Hepatocyte (in vitro differentiated cells): ENCODE data around the gene METRNL. TPM values are rescaled to one million over a fixed set of nuclear protein-coding genes. Genes with fewer than 3 reads are reported as not detected.
A peak's percentile ranks its signal among the peaks of the same experiment; 100 is the strongest.
"Not testable (repeated sequence)": the region's sequence is repeated elsewhere in the genome, so short reads cannot be mapped to it uniquely, and the experiment has no call there.

Source experiments
- DNase-seq: peaks from one replicate; pipeline ENCODE4 v3.0.0-alpha.2; 2016; ENCODE audit warnings: low spot score
- H2AFZ ChIP-seq: fragments of 200-600 bp; sonication (generic); 2 replicates; pipeline ENCODE4 v1.6.0; 2016; ENCODE audit warnings: antibody characterized with exemption, mild to moderate bottlenecking
- H3K27ac ChIP-seq: fragments of 200-600 bp; sonication (generic); 2 replicates; pipeline ENCODE4 v1.5.1; 2016; ENCODE audit warnings: mild to moderate bottlenecking
- H3K27me3 ChIP-seq: fragments of 200-600 bp; sonication (generic); 2 replicates; pipeline ENCODE4 v1.6.1; 2016
- H3K36me3 ChIP-seq: fragments of 200-600 bp; sonication (generic); replicated peaks from 2 replicates; pipeline ENCODE4 v1.5.1; 2016; ENCODE audit warnings: low read depth; ENCODE audit not compliant: insufficient read depth
- H3K4me1 ChIP-seq: fragments of 200-600 bp; sonication (generic); 2 replicates; pipeline ENCODE4 v1.5.1; 2016; ENCODE audit warnings: mild to moderate bottlenecking, moderate library complexity; ENCODE audit not compliant: insufficient read depth
- H3K4me2 ChIP-seq: fragments of 200-600 bp; sonication (generic); 2 replicates; pipeline ENCODE4 v1.6.0; 2016
- H3K4me3 ChIP-seq: fragments of 200-600 bp; sonication (generic); 2 replicates; pipeline ENCODE4 v1.5.1; 2016; ENCODE audit warnings: mild to moderate bottlenecking
- H3K79me2 ChIP-seq: fragments of 200-600 bp; sonication (generic); 2 replicates; pipeline ENCODE4 v1.6.0; 2017; ENCODE audit warnings: mild to moderate bottlenecking
- H3K9me2 ChIP-seq: fragments of 200-600 bp; sonication (generic); replicated peaks from 2 replicates; pipeline ENCODE4 v1.6.0; 2017; ENCODE audit warnings: mild to moderate bottlenecking; ENCODE audit not compliant: insufficient read depth
- H3K9me3 ChIP-seq: fragments of 200-600 bp; sonication (generic); 2 replicates; pipeline ENCODE4 v1.5.1; 2016; ENCODE audit warnings: low read depth, mild to moderate bottlenecking
- H4K20me1 ChIP-seq: fragments of 200-600 bp; sonication (generic); 2 replicates; pipeline ENCODE4 v1.6.0; 2016; ENCODE audit warnings: mild to moderate bottlenecking; ENCODE audit not compliant: insufficient read depth, poor library complexity, severe bottlenecking
- CTCF ChIP-seq: fragments of 200-600 bp; sonication (generic); IDR thresholded peaks from 2 replicates; pipeline ENCODE4 v1.5.1; 2016; ENCODE audit warnings: antibody characterized with exemption, mild to moderate bottlenecking; ENCODE audit not compliant: poor library complexity
- EZH2 ChIP-seq: fragments of 200-600 bp; sonication (generic); IDR thresholded peaks from 2 replicates; pipeline ENCODE4 v1.6.1; 2016; ENCODE audit warnings: antibody characterized with exemption, mild to moderate bottlenecking, borderline replicate concordance
- EZH2phosphoT487 ChIP-seq: fragments of 200-600 bp; sonication (generic); IDR thresholded peaks from one replicate; pipeline ENCODE4 v1.6.1; 2018; ENCODE audit warnings: antibody characterized with exemption, mild to moderate bottlenecking, low read depth, moderate library complexity; ENCODE audit not compliant: unreplicated experiment, severe bottlenecking
- WGBS: methylation state at CpG from one replicate; pipeline ENCODE4 v1.1.6; 2016; ENCODE audit warnings: low lambda C conversion rate; ENCODE audit errors: missing lambda C conversion rate; 5-methylcytosine and 5-hydroxymethylcytosine counted together
- polyA plus RNA-seq: library from polyadenylated mRNA; unstranded; fragments of >200 nt; fragmentation: Nextera tagmentation; extraction: Ambion mirVana; gene quantifications from 2 replicates; pipeline ENCODE4 v1.2.1, GENCODE V29; 2016
- total RNA-seq: library from RNA; depleted of rRNA; stranded (reverse); fragments of >200 nt; gene quantifications from 2 replicates; pipeline ENCODE4 v1.2.3, GENCODE V29; 2014

Gene METRNL
- total and polyA plus RNA-seq, 2 experiments from 2014 or later, result 97.2 to 164 TPM

GRCh38 chr17:83054518-83055125 is 24.8 kb upstream of the METRNL start:
- no peak for TF ChIP-seq CTCF
- no peak for TF ChIP-seq EZH2
- no peak for TF ChIP-seq EZH2phosphoT487
- Histone ChIP-seq H3K9me2 (no peaks in the 10 kb centered on the region), H3K36me3 (no peaks in the 10 kb centered on the region), H2AFZ (no peak overlapping the region), H3K4me1 (peaks cover 9% of the 10 kb centered on the region), H3K4me2 (no peak overlapping the region), H3K4me3 (no peak overlapping the region), H3K27ac (no peak overlapping the region), H3K9me3 (no peaks in the 10 kb centered on the region), H3K27me3 (no peaks in the 10 kb centered on the region), H4K20me1 (no peaks in the 10 kb centered on the region), H3K79me2 (no peaks in the 10 kb centered on the region)
- 95% methylated on average over 13 of the region's 13 CpGs for WGBS
- DNase-seq, result no peak

GRCh38 chr17:83055176-83055575 is 24.2 kb upstream of the METRNL start:
- not testable (repeated sequence) for H2AFZ ChIP-seq, H3K4me1 ChIP-seq, H3K36me3 ChIP-seq, H3K4me2 ChIP-seq, H4K20me1 ChIP-seq, H3K4me3 ChIP-seq, H3K9me2 ChIP-seq, H3K9me3 ChIP-seq, H3K27me3 ChIP-seq, H3K79me2 ChIP-seq, H3K27ac ChIP-seq, DNase-seq
- no CpG with 5 or more reads among the region's 25 CpGs for WGBS

DNA sequence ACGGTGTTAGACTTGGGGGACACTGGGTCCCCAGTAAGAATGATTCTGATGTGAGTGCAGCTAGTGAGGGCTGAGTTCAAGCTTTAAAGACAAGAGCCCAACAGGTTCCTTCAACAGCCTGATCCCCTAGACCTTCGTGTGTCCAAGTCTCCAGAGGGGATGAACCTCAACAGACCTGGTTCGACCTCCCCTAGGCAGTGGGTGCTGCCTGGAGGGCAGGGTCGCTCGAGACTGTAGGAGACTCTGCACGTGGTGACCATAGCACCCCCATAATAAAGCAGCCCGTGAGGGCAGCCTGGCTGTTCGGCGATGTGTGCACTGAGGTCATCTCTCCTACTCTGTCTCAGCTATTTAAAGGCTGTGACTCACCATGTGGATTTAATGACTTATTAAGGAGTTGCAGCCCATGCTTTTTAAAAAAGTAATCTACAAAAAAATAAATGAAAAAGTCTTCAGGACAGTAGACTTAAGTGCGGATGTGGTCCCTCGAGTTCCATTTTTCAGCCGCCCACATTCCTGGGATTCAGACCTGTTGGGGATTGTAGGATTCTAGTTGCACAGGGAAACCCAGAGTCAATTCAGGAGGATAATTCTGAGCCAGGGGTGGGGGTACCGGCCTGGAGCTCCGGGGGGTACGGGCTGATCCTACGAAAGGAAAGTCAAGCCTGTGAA is 23.4 kb upstream of the METRNL start:
- no peak overlapping the region for H3K4me2 ChIP-seq
- WGBS, result 75% methylated on average over 16 of the region's 16 CpGs
- H3K79me2 ChIP-seq, result no peaks in the 10 kb centered on the region
- H2AFZ ChIP-seq, result no peak overlapping the region
- H4K20me1 ChIP-seq, result no peaks in the 10 kb centered on the region
- no peak overlapping the region for H3K27ac ChIP-seq
- H3K27me3 ChIP-seq, result no peaks in the 10 kb centered on the region
- TF ChIP-seq EZH2 (no peak), EZH2phosphoT487 (no peak), CTCF (no peak)
- no peaks in the 10 kb centered on the region for H3K9me2 ChIP-seq
- no peaks in the 10 kb centered on the region for H3K9me3 ChIP-seq
- H3K4me1 ChIP-seq, result peaks cover 9% of the 10 kb centered on the region
- peak; percentile 79 for DNase-seq
- H3K4me3 ChIP-seq, result no peak overlapping the region
- H3K36me3 ChIP-seq, result no peaks in the 10 kb centered on the region

DNA sequence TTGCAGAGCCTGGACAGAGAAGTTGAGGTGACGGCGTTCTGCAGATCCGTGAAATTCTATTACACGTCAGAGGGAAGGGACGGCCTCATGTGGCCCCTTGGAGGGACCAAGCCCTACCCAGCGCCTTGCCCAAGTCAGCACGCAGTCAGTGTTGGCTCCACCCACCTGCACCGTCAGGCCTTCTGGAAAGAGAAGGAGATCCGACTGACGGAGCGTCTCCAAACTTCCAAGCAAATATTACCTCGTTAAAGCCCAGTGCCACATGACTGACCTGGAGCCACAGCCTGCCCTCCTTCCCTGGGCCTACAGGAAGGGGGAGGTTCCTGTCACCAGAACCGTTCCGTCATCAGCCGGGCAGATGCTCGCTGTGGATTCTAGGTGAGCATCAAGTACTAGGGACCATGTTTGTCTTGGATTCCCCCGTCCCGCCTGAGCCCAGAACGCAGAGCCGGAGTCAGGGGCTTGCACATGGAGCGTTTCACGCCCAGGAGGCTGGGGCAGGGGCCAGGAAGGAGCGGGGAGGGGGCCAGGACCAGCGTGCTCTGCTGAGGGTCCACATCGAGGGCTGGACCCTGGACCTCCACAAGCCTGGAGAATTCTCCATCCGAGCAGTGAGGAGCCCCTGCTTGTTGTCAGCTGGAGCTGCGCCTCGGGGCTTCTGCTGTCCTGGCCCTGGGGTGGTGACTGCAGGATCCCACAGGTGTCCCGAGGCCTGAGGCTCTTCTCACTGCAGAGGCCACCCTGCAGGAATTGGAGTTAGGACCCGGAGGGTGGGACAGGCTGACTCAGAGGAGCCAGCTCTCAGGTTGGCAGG is 22.6 kb upstream of the METRNL start:
- no peak overlapping the region for H3K4me2 ChIP-seq
- H3K27me3 ChIP-seq, result no peaks in the 10 kb centered on the region
- H3K9me3 ChIP-seq, result no peaks in the 10 kb centered on the region
- no peak overlapping the region for H3K4me3 ChIP-seq
- peaks cover 9% of the 10 kb centered on the region for H3K4me1 ChIP-seq
- H2AFZ ChIP-seq, result no peak overlapping the region
- no peak overlapping the region for H3K27ac ChIP-seq
- H3K9me2 ChIP-seq, result no peaks in the 10 kb centered on the region
- H4K20me1 ChIP-seq, result no peaks in the 10 kb centered on the region
- no peaks in the 10 kb centered on the region for H3K36me3 ChIP-seq
- WGBS, result 79% methylated on average over 28 of the region's 30 CpGs
- no peak for DNase-seq
- TF ChIP-seq CTCF (no peak), EZH2 (no peak), EZH2phosphoT487 (no peak)
- H3K79me2 ChIP-seq, result no peaks in the 10 kb centered on the region
